ENCODE results near the gene GRK4. TPM values are rescaled to one million over a fixed set of nuclear protein-coding genes. Genes with fewer than 3 reads are reported as not detected.

GRK4 gene
- total and polyA plus RNA-seq, 7 donors: 0.60 to 10.2 (median 3.9) TPM

DNA sequence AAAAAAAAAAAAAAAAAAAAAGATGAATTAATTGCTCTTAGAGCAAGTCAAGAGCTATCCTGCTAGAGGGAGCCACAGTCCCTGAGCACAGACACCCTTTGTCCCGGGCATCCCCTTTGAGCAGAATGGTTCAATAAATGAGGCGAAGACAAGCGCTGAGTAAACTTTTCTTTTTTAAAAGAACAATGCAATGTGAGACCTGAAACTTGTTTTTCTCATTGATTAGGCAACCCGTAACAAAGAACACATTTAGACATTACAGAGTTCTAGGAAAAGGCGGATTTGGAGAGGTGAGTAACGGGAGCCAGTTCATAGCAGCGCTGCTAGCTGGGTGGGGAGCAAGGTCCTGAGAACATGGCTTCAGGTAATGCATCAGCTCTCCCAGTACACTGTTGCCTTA lies 46.1 kb downstream of the GRK4 start:
- intact Hi-C loops (cut with DNase I): no loop called here
- Histone ChIP-seq H3K4me3 (no peak overlapping the region), H3K36me3 (no peaks in the 10 kb centered on the region), H3K27me3 (no peaks in the 10 kb centered on the region), H3K9me3 (no peaks in the 10 kb centered on the region), H3K4me1 (no peaks in the 10 kb centered on the region), H3K27ac (no peak overlapping the region)
- TF ChIP-seq POLR2AphosphoS5 (IDR thresholded peaks at IDR 0.05) (no peak), CTCF (IDR thresholded peaks at IDR 0.05) (no peak), EP300 (IDR thresholded peaks at IDR 0.05) (no peak), POLR2A (IDR thresholded peaks at IDR 0.05) (no peak)
- 36 to 70% methylated on average over 7 of the region's 7 CpGs for WGBS, 2 donors
- DNase-seq: no peak

DNA sequence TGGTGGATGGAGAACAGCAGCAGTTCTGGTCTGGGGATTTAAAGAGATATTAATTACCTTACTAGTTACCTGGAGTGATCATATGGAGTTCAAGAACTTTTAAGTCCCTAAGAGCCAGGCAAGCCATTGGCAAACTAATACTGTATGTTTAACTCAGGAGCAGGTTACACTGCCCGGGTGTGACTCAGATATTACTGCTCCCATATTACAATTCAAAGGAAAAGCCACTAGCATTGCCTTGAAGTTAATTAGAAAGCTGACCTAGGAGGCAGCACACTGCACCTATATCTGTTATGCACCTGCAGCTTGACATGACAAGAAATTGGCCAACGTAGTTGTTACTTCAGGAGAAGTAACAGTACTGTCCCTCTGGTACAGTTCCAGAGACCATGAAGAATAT lies 47.2 kb downstream of the GRK4 start:
- H3K4me1 ChIP-seq: no peaks in the 10 kb centered on the region

GRCh38 chr4:3010998-3011397 lies 47.6 kb downstream of the GRK4 start:
- peak overlapping the region in 1 of 4 donors; percentile 31 for H3K27ac ChIP-seq
- H3K9me3 ChIP-seq: no peaks in the 10 kb centered on the region
- intact Hi-C loops (cut with DNase I): no loop called here
- DNase-seq: no peak
- H3K4me3 ChIP-seq: no peak overlapping the region
- no peaks in the 10 kb centered on the region for H3K4me1 ChIP-seq
- WGBS, 2 donors: 93% methylated on average over 5 of the region's 5 CpGs
- TF ChIP-seq POLR2AphosphoS5 (IDR thresholded peaks at IDR 0.05) (no peak), EP300 (IDR thresholded peaks at IDR 0.05) (no peak), POLR2A (IDR thresholded peaks at IDR 0.05) (no peak), CTCF (IDR thresholded peaks at IDR 0.05) (no peak)
- H3K36me3 ChIP-seq: no peaks in the 10 kb centered on the region
- H3K27me3 ChIP-seq: no peaks in the 10 kb centered on the region

More for the DNA sequence above, 47.2 kb downstream of the GRK4 start:
- no peak for TF ChIP-seq POLR2A (IDR thresholded peaks at IDR 0.05)
- no peak for TF ChIP-seq EP300 (IDR thresholded peaks at IDR 0.05)
- TF ChIP-seq POLR2AphosphoS5 (IDR thresholded peaks at IDR 0.05): no peak
- TF ChIP-seq CTCF (IDR thresholded peaks at IDR 0.05): no peak
- H3K36me3 ChIP-seq: no peaks in the 10 kb centered on the region
- H3K27me3 ChIP-seq: no peaks in the 10 kb centered on the region
- whole genome bisulfite sequencing, 2 donors: 43 to 80% methylated on average over 2 of the region's 2 CpGs
- intact Hi-C loops (cut with DNase I): no loop called here
- no peaks in the 10 kb centered on the region for H3K9me3 ChIP-seq
- no peak overlapping the region for H3K4me3 ChIP-seq
- no peak for DNase-seq
- H3K27ac ChIP-seq: peak overlapping the region in 1 of 4 donors; percentile 31

DNA sequence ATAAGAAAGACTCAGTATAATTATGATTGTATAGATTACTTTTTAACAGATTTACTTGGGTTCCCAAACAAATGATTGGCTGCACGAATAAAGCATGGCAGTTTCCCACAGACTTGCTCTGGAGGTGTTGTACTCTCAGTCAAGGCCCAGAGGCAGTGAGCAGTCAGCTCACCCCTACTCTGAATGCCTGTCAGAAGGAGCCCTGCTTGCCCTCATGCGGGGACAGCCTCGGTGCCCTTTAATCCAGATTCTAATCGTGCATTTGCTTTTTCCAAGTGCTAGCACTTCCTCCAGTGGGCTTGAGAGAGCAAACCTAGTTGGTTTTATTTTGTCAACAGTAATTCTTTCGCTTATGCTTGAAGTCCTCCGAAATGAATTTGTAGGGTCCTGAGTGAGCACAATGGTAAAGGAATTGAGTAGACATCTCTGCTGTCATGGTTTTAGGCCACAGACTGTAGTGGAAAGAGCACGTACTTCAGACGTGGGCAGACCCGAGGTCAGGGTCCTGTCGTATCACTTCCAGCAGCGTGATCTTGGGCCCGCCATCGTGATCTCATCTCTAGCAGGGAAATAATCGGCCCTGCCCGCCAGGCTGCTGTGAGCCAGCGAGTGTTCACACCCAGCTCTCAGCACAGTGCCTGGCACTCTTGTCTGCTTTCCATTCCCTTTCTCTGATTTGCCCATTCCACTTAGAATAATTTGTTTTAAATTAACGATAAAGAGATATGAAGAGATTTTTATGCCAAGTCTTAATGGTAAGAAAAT lies 48.3 kb downstream of the GRK4 start:
- WGBS, 2 donors: 91 to 93% methylated on average over 17 of the region's 17 CpGs
- Histone ChIP-seq H3K4me3 (no peak overlapping the region), H3K9me3 (no peaks in the 10 kb centered on the region), H3K27ac (peak overlapping the region in 1 of 4 donors; percentile 31), H3K4me1 (no peaks in the 10 kb centered on the region), H3K36me3 (no peaks in the 10 kb centered on the region), H3K27me3 (no peaks in the 10 kb centered on the region)
- TF ChIP-seq POLR2AphosphoS5 (IDR thresholded peaks at IDR 0.05): no peak
- DNase-seq: no peak
- intact Hi-C loops (cut with DNase I): no loop called here

GRCh38 chr4:3013323-3013722 lies 50.0 kb downstream of the GRK4 start:
- no peaks in the 10 kb centered on the region for H3K9me3 ChIP-seq
- no peak overlapping the region for H3K27ac ChIP-seq

More at GRCh38 chr4:3013323-3013722, 50.0 kb downstream of the GRK4 start:
- H3K4me1 ChIP-seq: no peaks in the 10 kb centered on the region
- TF ChIP-seq CTCF (IDR thresholded peaks at IDR 0.05): no peak
- no peak for TF ChIP-seq EP300 (IDR thresholded peaks at IDR 0.05)
- TF ChIP-seq POLR2A (IDR thresholded peaks at IDR 0.05): no peak
- no peak for TF ChIP-seq POLR2AphosphoS5 (IDR thresholded peaks at IDR 0.05)
- WGBS, 2 donors: 27 to 75% methylated on average over 7 of the region's 7 CpGs
- intact Hi-C loops (cut with DNase I): no loop called here
- no peak for DNase-seq
- no peaks in the 10 kb centered on the region for H3K36me3 ChIP-seq
- no peak overlapping the region for H3K4me3 ChIP-seq
- H3K27me3 ChIP-seq: no peaks in the 10 kb centered on the region
